Activated T-cell treated with anti-CD3 and anti-CD28 coated beads, Interleukin-2, amount 50 U/mL, for 4 hours (primary cell): ENCODE results near the gene COPA. TPM values are rescaled to one million over a fixed set of nuclear protein-coding genes. Genes with fewer than 3 reads are reported as not detected.

Experiments
- ATAC-seq, 2 donors: fragments of 200-7000 bp; cut with Tn5 transposase; one replicate each; pipeline ENCODE4 v1.10.0; 2021
- DNase-seq: peaks from one replicate; pipeline ENCODE4 v3.0.0-alpha.2; 2020
- H3K27me3 Mint-ChIP-seq: one replicate; pipeline ENCODE4 v1.8.0; 2021; ENCODE audit warnings: low read depth, mixed read lengths
- H3K36me3 Mint-ChIP-seq: one replicate; pipeline ENCODE4 v1.8.0; 2022; ENCODE audit warnings: mixed read lengths; ENCODE audit not compliant: insufficient read depth
- H3K4me1 Mint-ChIP-seq: one replicate; pipeline ENCODE4 v1.8.0; 2021; ENCODE audit warnings: low read depth, mixed read lengths
- H3K4me3 Mint-ChIP-seq: one replicate; pipeline ENCODE4 v1.8.0; 2021; ENCODE audit warnings: mild to moderate bottlenecking, moderate library complexity, mixed read lengths
- H3K9me3 Mint-ChIP-seq: one replicate; pipeline ENCODE4 v1.8.0; 2021; ENCODE audit warnings: mixed read lengths
- total RNA-seq, 3 donors: library from RNA; stranded (reverse); gene quantifications; one replicate each; pipeline ENCODE4 v1.2.1, GENCODE V29; 2021

Gene COPA
- total RNA-seq, 3 donors from 2014 or later, result 116 to 144 (median 121) TPM

DNA sequence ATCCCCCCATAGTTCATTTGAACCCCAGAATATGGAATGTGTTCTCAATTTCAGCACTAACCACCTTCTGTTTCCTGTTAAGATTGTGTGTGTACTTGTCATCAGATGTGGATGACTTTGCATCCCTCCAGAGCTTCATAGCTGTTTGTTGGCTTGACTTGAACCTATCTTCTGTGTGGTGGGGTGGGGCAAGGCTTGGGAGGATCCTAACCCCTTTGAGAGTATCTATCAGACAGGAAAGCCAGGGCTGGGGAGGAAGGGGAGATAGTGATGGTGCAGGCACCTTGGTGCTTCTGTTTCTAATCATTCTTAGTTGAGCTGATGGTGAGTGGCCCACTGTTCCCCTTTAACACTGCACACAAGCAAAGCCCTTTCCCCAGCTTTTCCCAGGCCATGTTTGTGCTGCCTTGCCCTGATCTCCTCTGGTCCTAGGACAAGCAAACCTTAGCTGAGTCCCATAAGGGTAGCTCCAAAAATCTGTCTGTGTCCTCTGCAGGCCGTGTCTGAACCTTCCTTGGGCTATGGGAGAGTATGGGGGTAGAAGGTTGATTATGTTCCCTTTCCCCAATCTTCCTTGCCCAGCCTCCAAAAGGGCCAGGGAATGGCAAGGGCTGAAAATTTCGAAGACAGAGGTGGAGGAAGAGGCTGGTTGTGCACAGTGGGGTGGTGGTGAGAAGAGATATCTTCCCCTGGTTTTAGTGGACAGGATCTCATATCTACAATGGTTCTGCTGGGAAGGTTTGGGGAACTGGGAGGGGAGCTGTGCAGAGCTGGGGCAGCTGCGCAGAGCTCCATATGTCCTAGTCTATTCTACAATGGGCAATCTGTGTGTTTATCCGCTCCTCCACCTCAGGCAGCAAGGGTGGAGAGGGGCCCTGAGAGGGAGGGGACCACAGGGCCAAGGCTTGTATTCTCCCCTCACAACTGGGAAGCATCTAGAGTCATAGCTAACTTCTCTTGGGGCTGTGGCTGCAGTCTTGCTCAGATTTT lies 25.2 kb upstream of the COPA start:
- H3K4me1 Mint-ChIP-seq, result no peaks in the 10 kb centered on the region
- H3K27me3 Mint-ChIP-seq, result no peaks in the 10 kb centered on the region
- no peaks in the 10 kb centered on the region for H3K36me3 Mint-ChIP-seq
- no peaks in the 10 kb centered on the region for H3K9me3 Mint-ChIP-seq
- H3K4me3 Mint-ChIP-seq, result no peak overlapping the region
- ATAC-seq (no peak), DNase-seq (no peak)

DNA sequence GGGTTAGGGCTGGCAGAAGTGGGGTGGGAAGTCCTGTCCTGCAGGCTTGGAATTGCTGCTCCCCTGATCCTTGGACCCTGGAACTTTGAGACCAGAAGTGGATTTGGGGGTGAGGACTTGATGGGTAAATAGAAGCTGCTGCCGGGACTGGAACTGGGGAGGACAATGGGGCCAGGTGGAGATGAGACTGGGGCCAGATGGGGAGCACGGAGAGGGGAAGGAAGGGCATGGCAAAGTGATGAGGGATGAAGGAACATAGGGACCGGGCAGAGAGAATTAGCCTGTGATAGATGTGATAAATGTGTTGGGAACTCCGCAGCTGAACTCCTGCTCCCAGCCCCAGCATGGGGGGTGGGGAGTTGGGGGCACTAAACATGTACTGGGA lies 24.5 kb upstream of the COPA start:
- ATAC-seq, result no peak
- Mint-ChIP-seq H3K36me3 (no peaks in the 10 kb centered on the region), H3K9me3 (no peaks in the 10 kb centered on the region), H3K4me3 (no peak overlapping the region), H3K4me1 (no peaks in the 10 kb centered on the region), H3K27me3 (no peaks in the 10 kb centered on the region)
- DNase-seq, result no peak

DNA sequence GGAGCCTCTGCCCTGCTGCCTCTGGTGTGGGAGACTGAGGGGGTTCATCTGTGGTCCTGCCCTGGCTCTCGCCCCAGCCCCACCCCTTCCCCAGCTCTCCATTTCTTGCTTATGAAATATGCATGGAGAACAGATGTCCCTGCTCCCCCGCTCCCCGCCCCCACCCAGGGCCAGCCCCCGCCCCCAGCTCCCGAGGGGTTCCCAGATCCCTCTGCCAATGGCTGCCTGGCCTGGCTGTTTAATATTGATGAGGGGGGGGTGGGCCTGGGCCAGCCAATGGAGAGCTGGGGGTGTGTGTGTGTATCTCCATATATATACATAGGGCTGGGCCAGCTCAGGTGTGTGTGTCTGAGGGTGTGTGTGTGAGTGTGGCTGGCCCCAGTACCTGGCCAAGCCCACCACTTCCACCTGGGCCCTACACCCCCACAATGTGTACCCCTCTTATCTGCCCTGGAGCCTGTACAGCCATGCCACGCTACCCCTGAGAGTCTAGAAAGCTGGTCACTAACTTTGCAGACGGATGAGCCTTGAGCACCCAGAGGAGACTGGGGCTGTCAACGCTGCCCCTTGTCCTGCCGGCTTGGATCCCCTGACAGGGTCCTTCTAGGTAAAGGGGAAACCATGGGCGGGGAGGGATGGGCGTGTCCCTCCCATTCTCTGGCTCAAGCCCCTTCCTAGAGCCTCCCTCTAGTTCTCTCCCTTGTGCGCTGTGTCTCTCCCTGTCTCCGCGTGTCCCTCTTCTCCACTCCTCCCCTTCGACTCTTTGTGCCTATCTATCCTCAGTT lies 23.9 kb upstream of the COPA start, which contains the start of gene NHLH1:
TSS of gene NHLH1 (plus strand) at position 341 of the 785 bp plus-strand sequence. CDS start 3,661 bp downstream, outside the sequence.
- H3K36me3 Mint-ChIP-seq, result no peaks in the 10 kb centered on the region
- ATAC-seq (no peak), DNase-seq (no peak)
- H3K9me3 Mint-ChIP-seq, result no peaks in the 10 kb centered on the region
- H3K27me3 Mint-ChIP-seq, result no peaks in the 10 kb centered on the region
- H3K4me1 Mint-ChIP-seq, result peaks cover 2% of the 10 kb centered on the region
- no peak within 1 kb of the TSS for H3K4me3 Mint-ChIP-seq

DNA sequence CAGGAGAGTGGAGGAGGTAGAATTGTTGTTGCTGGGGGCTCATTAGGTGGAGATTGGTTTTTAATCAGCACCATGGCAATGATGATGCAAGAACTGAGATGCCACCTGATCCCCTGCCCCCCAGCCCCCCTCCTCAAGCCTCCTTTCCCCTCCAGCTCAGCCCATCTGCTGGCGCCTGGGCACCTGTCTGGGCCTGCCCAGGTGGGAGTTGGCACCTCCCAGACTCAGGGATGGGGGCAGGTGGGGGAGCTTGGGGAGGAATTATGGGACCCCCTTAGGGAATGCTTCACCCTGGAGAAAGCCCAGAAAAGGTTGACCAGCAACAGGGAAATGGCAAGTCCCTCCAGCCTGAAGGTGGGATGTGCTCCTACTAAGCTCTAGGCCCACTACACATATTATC lies 22.3 kb upstream of the COPA start:
- Mint-ChIP-seq H3K4me3 (no peak overlapping the region), H3K4me1 (peaks cover 2% of the 10 kb centered on the region), H3K36me3 (peaks cover 4% of the 10 kb centered on the region), H3K27me3 (no peaks in the 10 kb centered on the region), H3K9me3 (no peaks in the 10 kb centered on the region)
- DNase-seq (no peak), ATAC-seq (no peak)

DNA sequence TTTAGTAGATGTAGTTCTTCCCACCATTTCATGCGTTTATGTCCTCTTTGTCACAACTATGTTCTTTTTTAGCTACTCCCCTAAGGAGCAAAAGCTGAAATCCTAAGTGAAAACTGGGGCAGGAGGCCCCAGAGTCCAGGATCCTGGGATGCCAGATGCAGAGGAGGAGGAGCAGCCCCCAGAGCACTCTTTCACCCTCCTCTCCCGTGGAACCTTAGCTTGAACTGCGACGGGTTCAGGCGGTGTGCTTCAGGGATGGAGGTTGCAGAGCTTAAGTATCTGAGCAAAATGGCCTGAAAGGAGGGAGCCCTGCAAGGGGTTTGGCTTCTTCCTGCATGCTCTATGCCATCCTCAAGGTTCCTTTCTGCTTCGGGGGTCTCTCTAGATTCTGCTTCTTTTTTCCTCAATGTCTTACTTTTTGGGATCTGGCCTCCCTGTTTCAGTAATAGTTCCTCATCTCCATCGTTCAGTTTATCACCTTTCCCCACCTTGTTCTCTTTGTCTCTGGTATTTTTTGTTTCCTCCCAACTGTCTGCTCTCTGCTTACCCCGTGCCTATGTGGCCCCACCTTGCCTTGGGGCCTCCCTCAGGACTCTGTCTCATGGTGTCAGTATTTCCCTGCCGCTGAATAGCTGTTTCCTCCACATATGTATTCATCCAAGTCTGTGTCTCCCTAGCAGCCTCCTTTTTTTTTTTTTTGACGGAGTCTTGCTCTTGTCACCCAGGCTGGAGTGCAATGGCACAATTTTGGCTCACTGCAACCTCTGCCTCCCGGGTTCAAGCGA lies 21.1 kb upstream of the COPA start:
- peaks cover 2% of the 10 kb centered on the region for H3K4me1 Mint-ChIP-seq
- no peak for ATAC-seq
- no peaks in the 10 kb centered on the region for H3K9me3 Mint-ChIP-seq
- no peak overlapping the region for H3K4me3 Mint-ChIP-seq
- H3K36me3 Mint-ChIP-seq, result peaks cover 9% of the 10 kb centered on the region
- no peak for DNase-seq
- H3K27me3 Mint-ChIP-seq, result no peaks in the 10 kb centered on the region

DNA sequence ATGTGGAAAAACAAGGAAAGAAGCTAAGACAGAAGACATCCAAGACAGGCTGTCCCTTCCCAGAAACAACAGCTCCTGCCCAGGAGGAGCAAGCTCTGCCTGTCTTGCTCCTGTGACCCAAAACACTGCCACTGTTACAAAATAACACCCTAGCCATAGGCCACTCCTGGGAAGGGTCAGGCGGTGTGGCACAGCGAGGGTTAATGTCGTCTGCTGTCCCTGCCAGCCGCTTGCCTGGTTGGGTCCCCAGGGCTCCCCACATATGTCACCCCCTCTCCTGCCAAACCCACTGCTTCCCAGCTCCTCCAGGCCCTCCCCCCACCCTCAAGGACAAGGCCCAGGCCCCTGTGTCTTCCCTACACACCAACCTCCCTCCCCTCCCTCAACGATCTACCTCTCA lies 20.0 kb upstream of the COPA start:
- Mint-ChIP-seq H3K36me3 (peaks cover 18% of the 10 kb centered on the region), H3K9me3 (no peaks in the 10 kb centered on the region), H3K27me3 (no peaks in the 10 kb centered on the region), H3K4me3 (no peak overlapping the region), H3K4me1 (peaks cover 2% of the 10 kb centered on the region)
- DNase-seq (no peak), ATAC-seq (no peak)

DNA sequence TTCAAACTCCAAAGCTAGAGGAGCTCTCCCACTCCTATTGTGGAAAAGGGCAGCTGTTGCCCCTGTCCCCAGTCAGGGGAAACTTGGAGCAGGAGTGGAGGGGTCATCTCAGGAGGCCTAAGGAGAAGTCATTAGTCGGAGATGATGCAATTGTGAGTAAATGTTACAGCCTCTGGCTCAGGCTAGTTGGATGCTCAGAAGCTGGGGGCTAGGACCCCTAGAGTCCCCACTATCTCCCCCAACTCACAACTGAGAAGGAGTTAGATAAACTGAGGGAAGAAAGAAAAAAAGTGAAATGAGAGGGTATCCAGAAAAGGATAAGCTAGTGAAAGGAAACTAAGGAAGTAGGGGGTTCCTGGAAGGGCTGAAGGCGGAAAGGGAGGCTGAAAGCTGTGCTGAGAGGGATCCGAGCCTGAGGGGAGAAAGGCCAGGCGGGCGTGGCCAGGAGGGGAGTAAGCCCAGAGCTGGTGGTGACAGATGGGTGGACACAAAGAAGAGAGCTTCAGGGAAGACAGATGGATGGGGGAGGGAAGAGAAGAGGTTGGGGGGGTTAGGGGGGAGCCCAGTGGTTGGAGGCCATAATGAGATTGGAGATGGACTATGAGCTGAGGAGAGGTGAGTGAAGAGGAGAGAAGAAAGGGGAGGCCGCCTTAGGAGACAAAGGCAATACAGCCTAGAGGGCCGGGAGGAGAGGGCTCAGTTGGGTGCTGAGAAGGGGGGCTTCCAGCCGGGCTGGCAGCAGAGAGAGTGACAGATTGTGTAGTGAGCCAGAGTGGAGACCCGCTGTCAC lies 19.3 kb upstream of the COPA start:
- peaks cover 2% of the 10 kb centered on the region for H3K4me1 Mint-ChIP-seq

DNA sequence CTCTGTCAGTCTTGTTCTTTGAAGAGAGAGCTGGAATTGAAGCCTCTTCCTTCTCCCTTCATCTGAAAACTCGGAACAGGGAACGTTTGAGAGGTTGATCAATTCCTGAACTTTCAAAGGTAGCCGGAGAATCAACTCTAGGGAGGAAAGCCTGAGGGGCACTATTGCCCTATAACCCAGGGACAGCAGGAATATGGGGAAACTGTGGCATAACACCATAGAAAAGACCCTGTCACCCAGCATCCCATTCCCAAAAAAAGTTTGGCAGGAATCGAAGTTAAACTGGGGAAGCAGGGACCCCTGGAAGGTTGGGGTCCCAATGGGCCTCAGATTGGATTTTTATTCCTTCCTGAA lies 18.7 kb upstream of the COPA start:
- Mint-ChIP-seq H3K4me3 (no peak overlapping the region), H3K27me3 (no peaks in the 10 kb centered on the region), H3K4me1 (peaks cover 2% of the 10 kb centered on the region), H3K9me3 (no peaks in the 10 kb centered on the region), H3K36me3 (peaks cover 27% of the 10 kb centered on the region)
- ATAC-seq (no peak), DNase-seq (no peak)

More for the DNA sequence above, 19.3 kb upstream of the COPA start:
- no peak for DNase-seq
- ATAC-seq, result no peak
- H3K4me3 Mint-ChIP-seq, result no peak overlapping the region
- no peaks in the 10 kb centered on the region for H3K9me3 Mint-ChIP-seq
- no peaks in the 10 kb centered on the region for H3K27me3 Mint-ChIP-seq
- peaks cover 22% of the 10 kb centered on the region for H3K36me3 Mint-ChIP-seq

DNA sequence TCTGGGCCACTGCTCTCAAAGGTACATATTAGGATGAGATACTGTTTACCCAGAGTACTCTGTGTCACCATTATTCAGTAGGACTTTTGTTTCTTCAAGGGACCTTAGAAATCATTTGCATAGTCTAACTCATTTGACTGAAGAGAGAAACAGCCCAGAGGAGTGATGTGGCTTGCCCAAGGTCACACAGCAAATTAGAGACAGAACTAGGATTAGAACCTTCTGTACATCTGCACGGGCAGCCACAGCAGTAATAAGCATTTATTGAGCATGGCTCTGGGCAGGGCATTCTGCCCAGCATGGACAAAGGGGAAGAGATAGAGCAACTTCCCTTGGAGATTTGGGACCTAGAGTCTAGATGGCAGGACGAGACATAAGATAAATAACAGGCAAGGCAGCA lies 18.1 kb upstream of the COPA start:
- no peak for DNase-seq
- H3K9me3 Mint-ChIP-seq, result no peaks in the 10 kb centered on the region

DNA sequence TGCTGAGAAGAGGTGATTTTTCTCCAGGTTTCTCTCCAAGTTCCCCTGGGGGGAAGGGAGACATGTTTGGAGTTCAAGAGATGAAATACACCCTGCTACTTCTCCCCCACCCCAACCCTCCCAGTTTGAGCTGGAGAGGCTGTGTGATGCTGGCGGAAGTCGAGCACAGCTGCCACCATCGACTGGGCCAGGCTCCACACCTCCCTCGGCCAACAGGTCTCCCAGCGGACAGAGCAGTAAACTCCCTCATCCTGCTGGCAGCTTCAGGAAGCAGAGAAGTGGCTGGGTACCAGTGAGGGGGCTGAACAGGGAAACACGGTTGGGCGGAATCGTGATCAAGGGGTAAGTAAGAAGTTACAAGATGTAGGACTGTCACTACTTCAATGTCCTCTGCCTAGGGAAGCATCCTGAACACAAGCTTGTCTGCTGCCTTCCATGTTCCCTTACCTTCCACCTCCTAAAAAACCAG lies 17.2 kb upstream of the COPA start:
- Mint-ChIP-seq H3K4me3 (no peak overlapping the region), H3K27me3 (no peaks in the 10 kb centered on the region), H3K4me1 (peaks cover 2% of the 10 kb centered on the region), H3K9me3 (no peaks in the 10 kb centered on the region), H3K36me3 (peaks cover 37% of the 10 kb centered on the region)
- DNase-seq, result no peak
- no peak for ATAC-seq

More for the DNA sequence above, 18.1 kb upstream of the COPA start:
- H3K36me3 Mint-ChIP-seq, result peaks cover 32% of the 10 kb centered on the region
- no peak for ATAC-seq
- no peaks in the 10 kb centered on the region for H3K27me3 Mint-ChIP-seq
- H3K4me1 Mint-ChIP-seq, result peaks cover 2% of the 10 kb centered on the region
- H3K4me3 Mint-ChIP-seq, result no peak overlapping the region

DNA sequence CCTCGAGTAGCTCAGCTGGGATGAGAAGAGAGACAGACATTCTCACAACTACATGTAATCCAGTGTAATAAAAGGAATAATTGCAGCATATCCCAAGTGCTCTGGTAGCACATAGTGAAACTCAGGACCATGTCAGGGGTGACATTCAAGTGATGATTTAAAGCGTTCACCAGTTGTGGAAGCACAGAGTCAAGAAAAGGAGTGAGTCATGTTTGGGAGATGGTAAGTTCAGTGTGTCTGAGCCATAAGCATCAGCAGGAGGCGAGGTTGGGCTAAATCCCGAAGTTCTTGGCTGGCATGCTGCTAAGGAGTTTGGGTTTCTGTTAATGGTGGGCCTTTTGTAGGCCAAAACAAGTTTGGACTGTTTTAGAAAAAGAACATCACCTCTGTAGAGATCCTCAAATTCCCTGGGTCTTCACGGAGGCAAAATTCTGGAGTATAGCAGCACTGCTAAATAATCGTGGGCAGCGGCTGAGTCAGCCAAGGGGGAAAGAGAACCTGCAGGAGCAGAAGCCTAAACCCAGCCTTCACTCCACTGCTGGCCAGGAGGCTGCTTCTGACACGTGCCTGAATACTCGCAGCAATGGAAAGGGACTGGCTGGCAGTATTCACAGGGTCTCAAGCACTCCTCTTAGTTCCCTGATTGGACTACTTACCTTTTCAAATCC lies 16.6 kb upstream of the COPA start:
- Mint-ChIP-seq H3K4me1 (peaks cover 2% of the 10 kb centered on the region), H3K4me3 (no peak overlapping the region), H3K36me3 (peaks cover 40% of the 10 kb centered on the region), H3K27me3 (no peaks in the 10 kb centered on the region), H3K9me3 (no peaks in the 10 kb centered on the region)
- ATAC-seq, result no peak
- no peak for DNase-seq

DNA sequence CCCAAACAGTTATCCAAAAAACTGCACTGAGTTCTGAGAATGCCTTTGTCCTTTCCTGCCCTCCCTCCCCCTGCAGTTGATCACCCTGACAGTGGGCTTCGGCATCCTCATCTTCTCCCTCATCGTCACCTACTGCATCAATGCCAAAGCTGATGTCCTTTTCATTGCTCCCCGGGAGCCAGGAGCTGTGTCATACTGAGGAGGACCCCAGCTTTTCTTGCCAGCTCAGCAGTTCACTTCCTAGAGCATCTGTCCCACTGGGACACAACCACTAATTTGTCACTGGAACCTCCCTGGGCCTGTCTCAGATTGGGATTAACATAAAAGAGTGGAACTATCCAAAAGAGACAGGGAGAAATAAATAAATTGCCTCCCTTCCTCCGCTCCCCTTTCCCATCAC lies 15.0 kb upstream of the COPA start:
- ATAC-seq, result no peak
- peaks cover 54% of the 10 kb centered on the region for H3K36me3 Mint-ChIP-seq
- H3K27me3 Mint-ChIP-seq, result no peaks in the 10 kb centered on the region
- DNase-seq, result no peak
- H3K9me3 Mint-ChIP-seq, result no peaks in the 10 kb centered on the region
- no peak overlapping the region for H3K4me3 Mint-ChIP-seq
- peaks cover 2% of the 10 kb centered on the region for H3K4me1 Mint-ChIP-seq
